HepG2 (cell line): ENCODE measurements around the gene SPOPL. TPM values are rescaled to one million over a fixed set of nuclear protein-coding genes. Genes with fewer than 3 reads are reported as not detected.

Source experiments
- ATAC-seq: fragments of 200-7000 bp; cut with Tn5 transposase; 3 replicates; pipeline ENCODE4 v1.9.1; 2020; ENCODE audit warnings: mild to moderate bottlenecking, moderate library complexity
- BruUV-seq: library from RNA; stranded (reverse); fragments of 400-500 nt; replicated peaks from 2 replicates; lab custom pipeline; 2021; lab: Mats Ljungman, UMichigan
- CTCF ChIA-PET: fragments of 300-600 bp; formaldehyde crosslinking; extraction: SDS; loops from one replicate; lab custom pipeline; 2021; ENCODE audit warnings: low total read pairs, inconsistent platforms, low intra/inter-chr PET ratio; lab: Yijun Ruan, JAX
- POLR2A ChIA-PET: fragments of 350-600 bp; sonication (Branson Sonifier 250); formaldehyde crosslinking; loops from one replicate; lab custom pipeline; 2020; ENCODE audit warnings: antibody characterized with exemption, inconsistent platforms; lab: Yijun Ruan, JAX
- DNase-seq: peaks from one replicate; pipeline ENCODE4 v3.0.0-alpha.2; 2015; ENCODE audit warnings: low spot score
- FAIRE-seq: peaks from 3 replicates; lab custom pipeline; 2011; peaks lifted over from hg19 to GRCh38; lab: Jason Lieb, UNC
- H2AFZ ChIP-seq: one replicate; pipeline ENCODE4 v1.6.1; 2011; ENCODE audit warnings: low read length, inconsistent platforms
- H3K27ac ChIP-seq: fragments of 300-600 bp; 3 replicates; pipeline ENCODE4 v1.8.0; 2011; ENCODE audit warnings: mixed run types, mild to moderate bottlenecking, mixed read lengths, low read length, inconsistent platforms; ENCODE audit not compliant: insufficient read depth; ENCODE audit errors: extremely low read length
- H3K27me3 ChIP-seq, 2 experiments: fragments of 200-600 bp in 1 of 2; 2 replicates in 1 of 2; 3 replicates in 1 of 2; pipeline versions ENCODE4 v1.6.0 to v1.8.0; 2011; ENCODE audit warnings: low read length in 2 of 2, mild to moderate bottlenecking in 2 of 2, moderate library complexity in 2 of 2, inconsistent platforms in 1 of 2; ENCODE audit not compliant: insufficient read depth in 2 of 2, control insufficient read depth in 1 of 2
- H3K36me3 ChIP-seq, 2 experiments: fragments of 200-600 bp in 1 of 2; replicated peaks in 1 of 2; 2 replicates in 1 of 2; 3 replicates in 1 of 2; pipeline versions ENCODE4 v1.5.1 to v1.8.0; 2011; ENCODE audit warnings: low read length in 2 of 2, inconsistent platforms in 1 of 2; ENCODE audit not compliant: insufficient read depth in 2 of 2, control insufficient read depth in 1 of 2
- H3K4me1 ChIP-seq: 2 replicates; pipeline ENCODE4 v1.5.1; 2012; ENCODE audit warnings: low read length, inconsistent platforms; ENCODE audit not compliant: insufficient read depth
- H3K4me2 ChIP-seq: 2 replicates; pipeline ENCODE4 v1.6.0; 2011; ENCODE audit warnings: low read depth, low read length, inconsistent platforms
- H3K4me3 ChIP-seq, 3 experiments: fragments of 200-600 bp in 1 of 3; sonication (generic), shearing (Covaris generic) in 1 of 3; replicated peaks in 1 of 3; 2 replicates each; pipeline ENCODE4 v1.5.1; 2011 to 2016; ENCODE audit warnings: low read length in 3 of 3, inconsistent platforms in 2 of 3, low read depth in 2 of 3, mild to moderate bottlenecking in 2 of 3, control low read depth in 1 of 3, mixed read lengths in 1 of 3; ENCODE audit not compliant: insufficient read depth in 1 of 3
- H3K79me2 ChIP-seq: one replicate; pipeline ENCODE4 v1.6.1; 2011; ENCODE audit warnings: low read length, inconsistent platforms; ENCODE audit not compliant: insufficient read depth
- H3K9ac ChIP-seq: 2 replicates; pipeline ENCODE4 v1.6.0; 2011; ENCODE audit warnings: mild to moderate bottlenecking, low read depth, low read length, inconsistent platforms; ENCODE audit not compliant: insufficient read depth
- H3K9me3 ChIP-seq: 2 replicates; pipeline ENCODE4 v1.5.1; 2012; ENCODE audit warnings: mild to moderate bottlenecking, low read length
- H4K20me1 ChIP-seq: 2 replicates; pipeline ENCODE4 v1.6.0; 2011; ENCODE audit warnings: inconsistent platforms, mild to moderate bottlenecking, low read length, moderate library complexity; ENCODE audit not compliant: insufficient read depth
- CBFB ChIP-seq: sonication (generic); formaldehyde crosslinking; IDR thresholded peaks from 2 replicates; pipeline ENCODE4 v1.4.0; 2020; ENCODE audit warnings: missing genetic modification reagents
- GFI1 ChIP-seq: sonication (generic); formaldehyde crosslinking; IDR thresholded peaks from 2 replicates; pipeline ENCODE4 v1.5.0; 2020; ENCODE audit warnings: missing genetic modification reagents, mild to moderate bottlenecking, borderline replicate concordance
- HIVEP1 ChIP-seq: sonication (generic); formaldehyde crosslinking; IDR thresholded peaks from 2 replicates; pipeline ENCODE4 v1.4.0; 2020; ENCODE audit warnings: mild to moderate bottlenecking, missing genetic modification reagents
- HNF4G ChIP-seq, 2 experiments: sonication (generic) in 1 of 2; formaldehyde crosslinking in 1 of 2; IDR thresholded peaks; 2 replicates each; pipeline versions ENCODE4 v1.4.0 to v1.6.1; 2011 to 2020; ENCODE audit warnings: borderline replicate concordance in 2 of 2, low read depth in 2 of 2, mild to moderate bottlenecking in 2 of 2, low read length in 1 of 2, missing genetic modification reagents in 1 of 2, moderate library complexity in 1 of 2
- MAF1 ChIP-seq: sonication (generic); formaldehyde crosslinking; IDR thresholded peaks from 2 replicates; pipeline ENCODE4 v1.5.0; 2020; ENCODE audit warnings: missing genetic modification reagents, borderline replicate concordance
- MLLT10 ChIP-seq: sonication (generic); formaldehyde crosslinking; IDR thresholded peaks from 2 replicates; pipeline ENCODE4 v1.4.0; 2020; ENCODE audit warnings: missing genetic modification reagents
- NR2C2 ChIP-seq: sonication (generic); formaldehyde crosslinking; IDR thresholded peaks from 2 replicates; pipeline ENCODE4 v1.4.0; 2020; ENCODE audit warnings: missing genetic modification reagents, mild to moderate bottlenecking, moderate library complexity, borderline replicate concordance
- PRMT3 ChIP-seq: sonication (generic); formaldehyde crosslinking; IDR thresholded peaks from 2 replicates; pipeline ENCODE4 v1.8.1; 2022; ENCODE audit warnings: low read depth, mild to moderate bottlenecking, moderate library complexity, missing genetic modification reagents, borderline replicate concordance
- REL ChIP-seq: sonication (generic); formaldehyde crosslinking; conservative IDR thresholded peaks from 2 replicates; pipeline ENCODE4 v1.8.0; 2022; ENCODE audit warnings: mild to moderate bottlenecking, missing genetic modification reagents, moderate library complexity
- SAP130 ChIP-seq: IDR thresholded peaks from 2 replicates; pipeline ENCODE4 v1.6.1; 2016; ENCODE audit warnings: low read depth
- SATB2 ChIP-seq: sonication (generic); formaldehyde crosslinking; IDR thresholded peaks from 2 replicates; pipeline ENCODE4 v1.5.0; 2020; ENCODE audit warnings: missing genetic modification reagents
- ZBTB14 ChIP-seq: sonication (generic); formaldehyde crosslinking; IDR thresholded peaks from 2 replicates; pipeline ENCODE4 v1.4.0; 2020; ENCODE audit warnings: missing genetic modification reagents
- ZNF234 ChIP-seq: sonication (generic); formaldehyde crosslinking; conservative IDR thresholded peaks from 2 replicates; pipeline ENCODE4 v1.5.1; 2020; ENCODE audit warnings: mild to moderate bottlenecking, missing genetic modification reagents
- ZNF274 ChIP-seq: sonication (generic); formaldehyde crosslinking; IDR thresholded peaks from 2 replicates; pipeline ENCODE4 v1.5.1; 2020; ENCODE audit warnings: mild to moderate bottlenecking, missing genetic modification reagents
- ZNF281 ChIP-seq: sonication (generic); formaldehyde crosslinking; IDR thresholded peaks from 2 replicates; pipeline ENCODE4 v1.4.0; 2020; ENCODE audit warnings: missing genetic modification reagents, borderline replicate concordance
- ZNF619 ChIP-seq: sonication (generic); formaldehyde crosslinking; IDR thresholded peaks from 2 replicates; pipeline ENCODE4 v1.4.0; 2020; ENCODE audit warnings: mild to moderate bottlenecking, missing genetic modification reagents
- ZNF773 ChIP-seq: sonication (generic); formaldehyde crosslinking; IDR thresholded peaks from 2 replicates; pipeline ENCODE4 v1.4.0; 2020; ENCODE audit warnings: missing genetic modification reagents, borderline replicate concordance
- WGBS: methylation state at CpG from one replicate; pipeline ENCODE4 v1.1.6; 2017; ENCODE audit warnings: low lambda C conversion rate; 5-methylcytosine and 5-hydroxymethylcytosine counted together
- in situ Hi-C: cut with HindIII; loops from 2 replicates; pipeline ENCODE4 v1.10.0; 2017; ENCODE audit warnings: low pct_unique_long_range_greater_than_20kb; ENCODE audit not compliant: extremely low pct_ligation_motif_present
- intact Hi-C: fragments of 100-400 bp; cut with micrococcal nuclease; formaldehyde crosslinking; loops from one replicate; pipeline ENCODE4 v1.10.0; 2022; ENCODE audit not compliant: unreplicated experiment
- polyA plus RNA-seq, 8 experiments: library from polyadenylated mRNA; depleted of rRNA in 3 of 8; stranded (reverse) in 7 of 8; unstranded in 1 of 8; fragments of >200 nt; fragmentation: Illumina TruSeq in 4 of 8; extraction: Trizol in 4 of 8; gene quantifications; 2 replicates each; pipeline versions ENCODE4 v1.2.1 to v1.2.3, GENCODE V29; 2011 to 2016; ENCODE audit warnings: low read depth in 4 of 8, missing spikeins in 1 of 8, mixed read lengths in 1 of 8; ENCODE audit not compliant: insufficient read depth in 1 of 8
- total RNA-seq, 5 experiments: library from RNA; depleted of rRNA; stranded (reverse); fragments of >200 nt; fragmentation: Illumina TruSeq; extraction: Trizol; gene quantifications; 2 replicates each; pipeline ENCODE4 v1.2.3, GENCODE V29; 2016; ENCODE audit warnings: low read depth in 1 of 5

The SPOPL gene
- total and polyA plus RNA-seq, 2 of the 13 experiments (the other 11 are each of a cell fraction or from before 2014, with no cell fraction given): 12.6 to 51.6 TPM

GRCh38 chr2:138622613-138623012 lies 121.0 kb downstream of the SPOPL start:
- POLR2A ChIA-PET: no interaction called here
- Histone ChIP-seq H3K9me3 (no peaks in the 10 kb centered on the region), H3K27ac (no peak overlapping the region), H4K20me1 (no peaks in the 10 kb centered on the region), H3K4me1 (peaks cover 6% of the 10 kb centered on the region; the same call in 1 of the 2 replicates), H3K4me3 (no peak overlapping the region), H3K27me3 (no peaks in the 10 kb centered on the region; a peak in 2 of 5 replicates), H3K9ac (no peak overlapping the region), H3K4me2 (no peak overlapping the region), H3K79me2 (no peaks in the 10 kb centered on the region)
- in situ Hi-C loops (no loop called here), intact Hi-C loops (loop anchor here (10.0 kb wide), 1 partner anchor 162 kb away; the partner anchor contains the start of gene NXPH2)
- DNase-seq (no peak), FAIRE-seq (no peak), ATAC-seq (no peak)
- WGBS: 34% methylated on average over 3 of the region's 3 CpGs
- TF ChIP-seq MLLT10 (CRISPR knock-in tag) (no peak), ZNF274 (CRISPR knock-in tag) (no peak), MAF1 (CRISPR knock-in tag) (no peak), GFI1 (CRISPR knock-in tag) (no peak), ZBTB14 (CRISPR knock-in tag) (no peak), PRMT3 (CRISPR knock-in tag) (no peak), SATB2 (no peak), HIVEP1 (CRISPR knock-in tag) (no peak), ZNF281 (no peak), ZNF619 (CRISPR knock-in tag) (no peak), SAP130 (no peak), HNF4G (IDR thresholded peaks at IDR 0.05; ENCODE audit: borderline replicate concordance, low read depth, low read length) (no peak), HNF4G (CRISPR knock-in tag; IDR thresholded peaks at IDR 0.05; ENCODE audit: borderline replicate concordance, low read depth) (no peak), ZNF773 (CRISPR knock-in tag) (no peak), CBFB (CRISPR knock-in tag) (no peak), ZNF234 (CRISPR knock-in tag) (no peak), REL (CRISPR knock-in tag) (no peak), NR2C2 (no peak)
- TF ChIP-seq, all 625 proteins: peak for 0
- no peak overlapping the region for H2AFZ ChIP-seq
- H3K36me3 ChIP-seq: no peaks in the 10 kb centered on the region
- CTCF ChIA-PET: no interaction called here
- no TSS peak for BruUV-seq
